HepG2 (cell line): Measurements from ENCODE around the gene P2RX6. TPM values are rescaled to one million over a fixed set of nuclear protein-coding genes. Genes with fewer than 3 reads are reported as not detected.

Source experiments
- AKAP8 ChIP-seq: sonication (generic); formaldehyde crosslinking; IDR thresholded peaks from 2 replicates; pipeline ENCODE4 v1.5.1; 2020; ENCODE audit warnings: mild to moderate bottlenecking, missing genetic modification reagents
- GPN1 ChIP-seq: sonication (generic); formaldehyde crosslinking; IDR thresholded peaks from 2 replicates; pipeline ENCODE4 v1.5.1; 2020; ENCODE audit warnings: missing genetic modification reagents, borderline replicate concordance
- GTF3A ChIP-seq: sonication (generic); formaldehyde crosslinking; conservative IDR thresholded peaks from 2 replicates; pipeline ENCODE4 v1.4.0; 2020; ENCODE audit warnings: mild to moderate bottlenecking, missing genetic modification reagents
- HDAC2 ChIP-seq: sonication (generic); formaldehyde crosslinking; IDR thresholded peaks from 2 replicates; pipeline ENCODE4 v1.4.0; 2020; ENCODE audit warnings: missing genetic modification reagents
- HNF4G ChIP-seq, 2 experiments: sonication (generic) in 1 of 2; formaldehyde crosslinking in 1 of 2; IDR thresholded peaks; 2 replicates each; pipeline versions ENCODE4 v1.4.0 to v1.6.1; 2011 to 2020; ENCODE audit warnings: borderline replicate concordance in 2 of 2, low read depth in 2 of 2, mild to moderate bottlenecking in 2 of 2, low read length in 1 of 2, missing genetic modification reagents in 1 of 2, moderate library complexity in 1 of 2
- IRX3 ChIP-seq: sonication (generic); formaldehyde crosslinking; IDR thresholded peaks from 2 replicates; pipeline ENCODE4 v1.8.1; 2023; ENCODE audit warnings: mild to moderate bottlenecking, low read depth, missing genetic modification reagents, borderline replicate concordance
- MATR3 ChIP-seq: sonication (generic); formaldehyde crosslinking; IDR thresholded peaks from 2 replicates; pipeline ENCODE4 v1.4.0; 2020; ENCODE audit warnings: missing genetic modification reagents
- MED1 ChIP-seq: sonication (generic); formaldehyde crosslinking; IDR thresholded peaks from 2 replicates; pipeline ENCODE4 v1.4.0; 2020; ENCODE audit warnings: missing genetic modification reagents
- MYC ChIP-seq: sonication (generic); formaldehyde crosslinking; IDR thresholded peaks from 2 replicates; pipeline ENCODE4 v1.9.0; 2021; ENCODE audit warnings: missing genetic modification reagents, borderline replicate concordance
- ONECUT2 ChIP-seq: sonication (generic); formaldehyde crosslinking; IDR thresholded peaks from 2 replicates; pipeline ENCODE4 v1.4.0; 2020; ENCODE audit warnings: missing genetic modification reagents
- REXO4 ChIP-seq: sonication (generic); formaldehyde crosslinking; IDR thresholded peaks from 2 replicates; pipeline ENCODE4 v1.8.0; 2022; ENCODE audit warnings: missing genetic modification reagents, mild to moderate bottlenecking, borderline replicate concordance
- THAP11 ChIP-seq: IDR thresholded peaks from 2 replicates; pipeline ENCODE4 v1.6.1; 2016; ENCODE audit warnings: missing biosample characterization, missing genetic modification reagents
- ZBTB39 ChIP-seq: sonication (generic); formaldehyde crosslinking; IDR thresholded peaks from 2 replicates; pipeline ENCODE4 v1.5.0; 2020; ENCODE audit warnings: missing genetic modification reagents
- ZFAT ChIP-seq: sonication (generic); formaldehyde crosslinking; conservative IDR thresholded peaks from 2 replicates; pipeline ENCODE4 v1.8.1; 2023; ENCODE audit warnings: missing genetic modification reagents, inconsistent platforms
- ZFP91 ChIP-seq: sonication (generic); formaldehyde crosslinking; IDR thresholded peaks from 2 replicates; pipeline ENCODE4 v1.9.0; 2022; ENCODE audit warnings: missing genetic modification reagents, mild to moderate bottlenecking, borderline replicate concordance
- ZNF354B ChIP-seq: sonication (generic); formaldehyde crosslinking; IDR thresholded peaks from 2 replicates; pipeline ENCODE4 v1.8.0; 2022; ENCODE audit warnings: mild to moderate bottlenecking, missing genetic modification reagents
- ZNF670 ChIP-seq: sonication (generic); formaldehyde crosslinking; IDR thresholded peaks from 2 replicates; pipeline ENCODE4 v1.8.0; 2022; ENCODE audit warnings: mild to moderate bottlenecking, missing genetic modification reagents, borderline replicate concordance
- ZNF761 ChIP-seq: sonication (generic); formaldehyde crosslinking; conservative IDR thresholded peaks from 2 replicates; pipeline ENCODE4 v1.4.0; 2020; ENCODE audit warnings: mild to moderate bottlenecking, missing genetic modification reagents
- ZNF766 ChIP-seq: sonication (generic); formaldehyde crosslinking; IDR thresholded peaks from 2 replicates; pipeline ENCODE4 v1.5.0; 2020; ENCODE audit warnings: missing genetic modification reagents, borderline replicate concordance
- ZSCAN31 ChIP-seq: sonication (generic); formaldehyde crosslinking; IDR thresholded peaks from 2 replicates; pipeline ENCODE4 v1.5.0; 2020; ENCODE audit warnings: low read depth, mild to moderate bottlenecking, missing genetic modification reagents
- polyA plus RNA-seq, 8 experiments: library from polyadenylated mRNA; depleted of rRNA in 3 of 8; stranded (reverse) in 7 of 8; unstranded in 1 of 8; fragments of >200 nt; fragmentation: Illumina TruSeq in 4 of 8; extraction: Trizol in 4 of 8; gene quantifications; 2 replicates each; pipeline versions ENCODE4 v1.2.1 to v1.2.3, GENCODE V29; 2011 to 2016; ENCODE audit warnings: low read depth in 4 of 8, missing spikeins in 1 of 8, mixed read lengths in 1 of 8; ENCODE audit not compliant: insufficient read depth in 1 of 8
- total RNA-seq, 5 experiments: library from RNA; depleted of rRNA; stranded (reverse); fragments of >200 nt; fragmentation: Illumina TruSeq; extraction: Trizol; gene quantifications; 2 replicates each; pipeline ENCODE4 v1.2.3, GENCODE V29; 2016; ENCODE audit warnings: low read depth in 1 of 5
- TF ChIP-seq, protein P1 (sequence below): fragments of 450-650 bp; IDR thresholded peaks from 2 replicates; pipeline ENCODE4 v1.6.1; 2017
- TF ChIP-seq, protein P2 (sequence below): sonication (generic); formaldehyde crosslinking; IDR thresholded peaks from 2 replicates; pipeline ENCODE4 v1.4.0; 2020; ENCODE audit warnings: low read depth, mild to moderate bottlenecking, missing genetic modification reagents

The P2RX6 gene
- total and polyA plus RNA-seq, 2 of the 13 experiments (the other 11 are each of a cell fraction or from before 2014, with no cell fraction given) = 0.04 to 0.12 TPM

DNA sequence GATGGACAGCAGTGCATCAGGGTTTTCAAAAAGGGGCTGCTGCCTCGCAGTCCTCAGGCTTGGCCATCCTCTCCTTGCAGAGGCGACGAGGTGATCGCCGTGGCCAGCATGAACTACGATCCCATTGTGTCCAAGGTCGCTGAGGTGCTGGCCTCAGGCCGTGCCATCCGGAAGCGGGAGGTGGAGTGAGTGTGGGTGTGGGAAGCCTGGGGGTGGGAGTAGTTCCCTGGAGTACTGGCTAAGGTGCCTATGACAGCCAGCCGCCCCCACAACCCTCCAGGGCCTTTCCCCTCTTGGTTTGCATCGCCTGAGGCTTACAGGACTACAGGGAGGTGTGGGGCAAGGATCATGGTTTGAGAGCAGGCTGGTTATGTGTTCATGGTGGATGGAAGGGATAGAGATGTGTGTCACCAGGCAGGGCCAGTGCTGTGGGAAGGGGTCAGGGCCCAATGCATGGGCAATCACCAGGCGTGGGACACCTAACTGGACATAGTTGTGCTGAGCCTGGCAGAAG is 35.0 kb upstream of the P2RX6 start (continued):
- TF ChIP-seq MATR3 (CRISPR knock-in tag) = no peak
- no peak for TF ChIP-seq ZFAT (CRISPR knock-in tag)
- peak; percentile 70; the same call in 1 of the 2 replicates for TF ChIP-seq ZSCAN31 (CRISPR knock-in tag)
- TF ChIP-seq MED1 (CRISPR knock-in tag) = peak; percentile 80
- no peak for TF ChIP-seq REXO4 (CRISPR knock-in tag)
- TF ChIP-seq, protein P1, sequence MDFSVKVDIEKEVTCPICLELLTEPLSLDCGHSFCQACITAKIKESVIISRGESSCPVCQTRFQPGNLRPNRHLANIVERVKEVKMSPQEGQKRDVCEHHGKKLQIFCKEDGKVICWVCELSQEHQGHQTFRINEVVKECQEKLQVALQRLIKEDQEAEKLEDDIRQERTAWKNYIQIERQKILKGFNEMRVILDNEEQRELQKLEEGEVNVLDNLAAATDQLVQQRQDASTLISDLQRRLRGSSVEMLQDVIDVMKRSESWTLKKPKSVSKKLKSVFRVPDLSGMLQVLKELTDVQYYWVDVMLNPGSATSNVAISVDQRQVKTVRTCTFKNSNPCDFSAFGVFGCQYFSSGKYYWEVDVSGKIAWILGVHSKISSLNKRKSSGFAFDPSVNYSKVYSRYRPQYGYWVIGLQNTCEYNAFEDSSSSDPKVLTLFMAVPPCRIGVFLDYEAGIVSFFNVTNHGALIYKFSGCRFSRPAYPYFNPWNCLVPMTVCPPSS = no peak
- no peak for TF ChIP-seq ZNF761 (CRISPR knock-in tag)
- no peak for TF ChIP-seq GTF3A (CRISPR knock-in tag)
- no peak for TF ChIP-seq ZNF670
- 0 out of 2 replicates have a peak, but pooled peaks have one; percentile 58 for TF ChIP-seq ZNF766 (CRISPR knock-in tag)
- TF ChIP-seq ZNF354B (CRISPR knock-in tag) = no peak
- TF ChIP-seq, protein P2, sequence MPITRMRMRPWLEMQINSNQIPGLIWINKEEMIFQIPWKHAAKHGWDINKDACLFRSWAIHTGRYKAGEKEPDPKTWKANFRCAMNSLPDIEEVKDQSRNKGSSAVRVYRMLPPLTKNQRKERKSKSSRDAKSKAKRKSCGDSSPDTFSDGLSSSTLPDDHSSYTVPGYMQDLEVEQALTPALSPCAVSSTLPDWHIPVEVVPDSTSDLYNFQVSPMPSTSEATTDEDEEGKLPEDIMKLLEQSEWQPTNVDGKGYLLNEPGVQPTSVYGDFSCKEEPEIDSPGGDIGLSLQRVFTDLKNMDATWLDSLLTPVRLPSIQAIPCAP (CRISPR knock-in tag) = no peak
- no peak for TF ChIP-seq ONECUT2
- TF ChIP-seq ZFP91 (CRISPR knock-in tag) = peak; percentile 48
- TF ChIP-seq MYC = peak; percentile 64; the same call in 1 of the 2 replicates
- TF ChIP-seq HDAC2 (CRISPR knock-in tag) = peak; percentile 68; the same call in 1 of the 2 replicates
- TF ChIP-seq ZBTB39 = peak; percentile 58; the same call in 1 of the 2 replicates
- TF ChIP-seq IRX3 (CRISPR knock-in tag) = no peak
- TF ChIP-seq AKAP8 (CRISPR knock-in tag) = 0 out of 2 replicates have a peak, but pooled peaks have one; percentile 7
- TF ChIP-seq HNF4G (IDR thresholded peaks at IDR 0.05; ENCODE audit: borderline replicate concordance, low read depth, low read length) = peak; percentile 55; the same call in 1 of the 2 replicates
- peak; percentile 81; the same call in 1 of the 2 replicates for TF ChIP-seq HNF4G (CRISPR knock-in tag; IDR thresholded peaks at IDR 0.05; ENCODE audit: borderline replicate concordance, low read depth)
- no peak for TF ChIP-seq GPN1 (CRISPR knock-in tag)
- TF ChIP-seq THAP11 (CRISPR knock-in tag) = peak; percentile 83
